GOT3 (cell line): ENCODE measurements around the gene IL12RB1.
"Not testable (repeated sequence)": the region's sequence is repeated elsewhere in the genome, so short reads cannot be mapped to it uniquely, and the experiment has no call there.

ENCODE experiments used
- DNase-seq: peaks from one replicate; lab custom pipeline; 2025; ENCODE audit warnings: mixed read lengths; lab: John Stamatoyannopoulos, UW

IL12RB1 gene

GRCh38 chr19:18112989-18113478 lies 26.3 kb upstream of the IL12RB1 start:
- DNase-seq = peak; percentile 32

- no peak for DNase-seq
Measured at GRCh38 chr19:18110609-18111232, 24.0 kb upstream of the IL12RB1 start.

- DNase-seq = peak; percentile 12
Measured at GRCh38 chr19:18109733-18110608, 23.2 kb upstream of the IL12RB1 start.

- DNase-seq = no peak
Measured at GRCh38 chr19:18109341-18109732, 22.6 kb upstream of the IL12RB1 start.

GRCh38 chr19:18108897-18109296 lies 22.2 kb upstream of the IL12RB1 start:
- DNase-seq = no peak

DNA sequence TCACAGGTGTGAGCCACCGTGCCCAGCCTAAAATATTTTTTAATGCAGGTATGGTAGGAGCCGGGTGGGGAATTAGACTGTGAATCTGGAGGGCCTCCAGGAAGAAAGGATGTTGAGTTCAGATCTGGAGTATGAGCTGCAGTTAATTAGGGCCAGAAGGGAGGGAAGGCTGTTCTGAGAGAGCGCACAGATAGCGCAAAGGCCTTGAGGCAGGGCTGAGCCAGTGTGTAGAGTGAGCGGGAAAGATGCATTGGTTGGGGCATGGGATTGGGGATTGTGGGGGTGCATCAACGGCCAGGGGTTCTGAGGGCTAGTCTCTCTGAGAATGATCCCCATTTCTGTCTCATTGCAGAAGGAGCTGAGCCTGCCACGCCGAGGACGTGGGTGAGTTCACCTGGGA lies 20.5 kb upstream of the IL12RB1 start:
- DNase-seq = no peak

DNA sequence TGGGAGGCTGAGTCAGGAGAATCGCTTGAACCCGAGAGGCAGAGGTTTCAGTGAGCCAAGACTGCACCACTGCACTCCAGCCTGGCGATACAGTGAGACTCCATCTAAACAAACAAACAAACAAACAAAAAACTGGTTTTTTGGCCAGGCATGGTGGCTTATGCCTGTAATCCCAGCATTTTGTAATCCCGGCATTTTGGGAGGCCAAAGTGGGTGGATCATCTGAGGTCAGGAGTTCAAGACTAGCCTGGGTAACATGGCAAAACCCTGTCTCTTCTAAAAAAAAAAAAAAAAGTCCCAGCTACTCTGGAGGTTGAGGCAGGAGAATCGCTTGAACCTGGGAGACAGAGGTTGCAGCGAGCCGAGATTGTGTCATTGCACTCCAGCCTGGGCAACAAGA lies 18.5 kb upstream of the IL12RB1 start:
- DNase-seq = not testable (repeated sequence)

GRCh38 chr19:18104793-18105131 lies 18.0 kb upstream of the IL12RB1 start:
- no peak for DNase-seq

GRCh38 chr19:18102916-18103542 lies 16.3 kb upstream of the IL12RB1 start:
- no peak for DNase-seq

- no peak for DNase-seq
Measured at GRCh38 chr19:18101268-18101667, 14.5 kb upstream of the IL12RB1 start.

GRCh38 chr19:18100710-18101109 lies 14.0 kb upstream of the IL12RB1 start:
- DNase-seq = no peak

GRCh38 chr19:18099623-18099995 lies 12.9 kb upstream of the IL12RB1 start:
- DNase-seq = no peak

DNA sequence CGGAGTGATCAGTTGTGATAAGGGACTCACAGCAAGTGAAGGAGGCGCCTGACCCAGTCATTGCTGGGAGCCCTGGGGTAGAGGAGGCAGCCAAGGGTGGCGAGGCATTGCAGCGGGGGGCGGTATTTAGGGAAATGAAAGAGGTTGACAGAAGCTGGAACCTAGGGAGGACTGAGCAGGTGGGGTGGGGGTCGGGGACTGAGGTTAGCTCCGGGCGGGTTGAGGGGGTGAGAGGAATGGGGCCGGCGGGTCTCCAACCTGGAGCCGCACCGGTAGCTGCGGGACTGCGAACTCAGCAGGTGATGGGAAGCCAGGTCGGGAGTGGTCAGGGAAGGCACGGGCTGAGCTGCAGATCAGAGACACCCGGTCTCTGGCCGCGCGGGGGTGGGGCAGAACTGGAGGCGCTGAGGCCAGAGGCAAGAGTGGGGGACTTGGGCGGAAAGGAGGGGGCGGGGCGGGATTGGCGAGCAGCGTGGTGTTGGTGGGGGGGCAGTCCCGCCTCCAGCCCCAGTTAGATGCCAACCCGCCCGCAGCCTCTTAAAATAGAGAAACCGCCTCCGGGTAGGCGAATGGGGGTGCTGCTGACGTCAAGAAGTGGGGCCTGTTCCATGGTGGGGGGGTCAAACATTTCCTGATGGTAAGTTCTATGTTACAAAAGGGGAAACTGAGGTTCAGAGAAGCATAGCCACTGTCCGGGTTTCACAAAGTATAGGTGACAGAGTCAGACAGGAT lies 12.3 kb upstream of the IL12RB1 start:
- no peak for DNase-seq

- no peak for DNase-seq
Measured at GRCh38 chr19:18097993-18098890, 11.5 kb upstream of the IL12RB1 start.

GRCh38 chr19:18097217-18097992 lies 10.7 kb upstream of the IL12RB1 start, which contains the start of gene MAST3:
MAST3 (plus strand) TSS chr19:18097778; CDS start chr19:18097793, 15 bp downstream.
- DNase-seq = peak; percentile 66

DNA sequence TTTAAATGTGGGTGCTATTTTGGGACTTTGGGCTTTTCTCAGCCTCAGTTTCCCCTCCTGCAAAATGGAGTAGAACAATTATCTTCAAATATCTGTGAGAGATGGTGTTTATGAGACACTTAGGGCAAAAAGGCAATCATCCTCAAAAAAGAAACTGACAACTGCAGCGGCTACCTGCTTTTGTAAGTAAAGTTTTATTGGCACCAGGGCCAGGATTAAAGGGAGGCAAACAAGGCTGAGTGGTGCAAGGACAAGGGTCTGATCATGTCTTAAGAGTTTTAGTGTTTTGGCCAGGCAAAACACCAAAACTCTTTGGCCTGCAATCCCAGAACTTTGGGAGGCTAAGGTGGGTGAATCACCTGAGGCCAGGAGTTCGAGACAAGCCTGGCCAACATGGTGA lies 9.5 kb upstream of the IL12RB1 start:
- DNase-seq = no peak

DNA sequence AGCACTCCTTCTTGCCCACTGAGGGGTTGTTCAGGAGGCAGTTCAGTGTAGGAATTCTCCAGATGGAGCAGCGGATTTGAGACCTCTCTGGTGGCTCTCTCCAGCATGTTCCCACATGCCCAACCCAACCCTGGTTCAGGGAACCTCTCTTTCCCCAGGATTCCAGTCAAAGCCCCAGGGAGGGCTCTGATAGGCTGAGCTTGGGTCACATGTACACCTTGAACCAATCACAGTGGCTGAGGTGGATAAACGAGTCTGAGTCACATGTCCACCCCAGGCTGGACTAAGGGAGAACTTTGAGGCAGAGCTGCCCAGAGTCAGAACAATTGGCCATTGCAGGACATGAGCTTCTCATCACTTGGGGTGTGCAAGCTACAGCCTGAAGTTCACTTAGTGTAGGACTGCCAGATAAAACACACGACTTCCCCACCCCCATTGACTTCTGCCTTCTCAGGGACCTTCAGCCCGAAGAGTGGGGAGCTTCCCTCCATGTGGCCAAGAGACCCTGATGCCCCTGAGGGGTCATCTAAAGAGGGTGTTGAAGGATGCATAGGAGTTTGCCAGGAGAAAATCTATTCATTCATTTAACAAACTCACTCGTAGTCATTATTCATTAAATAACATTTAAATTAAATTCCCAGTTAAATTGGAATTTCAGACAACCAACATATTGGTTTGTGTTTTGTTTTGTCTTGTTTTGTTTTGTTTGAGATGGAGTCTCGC lies 6.9 kb upstream of the IL12RB1 start:
- DNase-seq = no peak

DNA sequence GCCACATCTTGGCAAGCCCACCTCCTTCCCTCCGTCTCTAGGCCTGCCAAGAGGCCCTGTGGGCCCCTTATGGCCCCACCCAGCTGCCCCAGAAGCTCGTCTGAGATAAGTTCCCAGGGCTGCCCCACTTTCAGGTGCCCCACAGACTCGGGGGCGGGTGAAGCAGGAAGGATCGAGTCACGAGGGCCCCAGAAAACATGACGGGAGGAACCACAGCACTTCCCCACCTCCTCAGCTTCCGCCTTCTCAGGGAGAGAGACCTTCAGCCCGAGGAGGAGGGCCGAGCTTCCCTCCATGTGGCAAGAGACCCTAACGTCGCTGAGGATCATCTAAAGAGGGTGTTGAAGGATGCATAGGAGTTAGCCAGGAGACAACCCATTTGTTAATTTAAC lies 4.5 kb upstream of the IL12RB1 start:
- DNase-seq = no peak

GRCh38 chr19:18090545-18091216 lies 3.9 kb upstream of the IL12RB1 start:
- DNase-seq = no peak
